Fibroblast of villous mesenchyme (primary cell): ENCODE measurements around the gene JPH4. TPM values are rescaled to one million over a fixed set of nuclear protein-coding genes. Genes with fewer than 3 reads are reported as not detected.

Source experiments
- DNase-seq: peaks from one replicate; pipeline ENCODE4 v3.0.0-alpha.2; 2010; ENCODE audit warnings: low read depth
- H3K4me3 ChIP-seq: 2 replicates; pipeline ENCODE4 v1.5.1; 2011; ENCODE audit warnings: low read depth, mild to moderate bottlenecking, low read length
- CTCF ChIP-seq: IDR thresholded peaks from 2 replicates; pipeline ENCODE4 v1.5.1; 2012; ENCODE audit warnings: low read depth, mild to moderate bottlenecking, low read length; ENCODE audit not compliant: insufficient read depth
- total RNA-seq: library from RNA; depleted of rRNA; stranded (reverse); fragments of >200 nt; gene quantifications from 2 replicates; pipeline ENCODE4 v1.2.3, GENCODE V29; 2012

The JPH4 gene
- total RNA-seq, 1 donor: not detected

DNA sequence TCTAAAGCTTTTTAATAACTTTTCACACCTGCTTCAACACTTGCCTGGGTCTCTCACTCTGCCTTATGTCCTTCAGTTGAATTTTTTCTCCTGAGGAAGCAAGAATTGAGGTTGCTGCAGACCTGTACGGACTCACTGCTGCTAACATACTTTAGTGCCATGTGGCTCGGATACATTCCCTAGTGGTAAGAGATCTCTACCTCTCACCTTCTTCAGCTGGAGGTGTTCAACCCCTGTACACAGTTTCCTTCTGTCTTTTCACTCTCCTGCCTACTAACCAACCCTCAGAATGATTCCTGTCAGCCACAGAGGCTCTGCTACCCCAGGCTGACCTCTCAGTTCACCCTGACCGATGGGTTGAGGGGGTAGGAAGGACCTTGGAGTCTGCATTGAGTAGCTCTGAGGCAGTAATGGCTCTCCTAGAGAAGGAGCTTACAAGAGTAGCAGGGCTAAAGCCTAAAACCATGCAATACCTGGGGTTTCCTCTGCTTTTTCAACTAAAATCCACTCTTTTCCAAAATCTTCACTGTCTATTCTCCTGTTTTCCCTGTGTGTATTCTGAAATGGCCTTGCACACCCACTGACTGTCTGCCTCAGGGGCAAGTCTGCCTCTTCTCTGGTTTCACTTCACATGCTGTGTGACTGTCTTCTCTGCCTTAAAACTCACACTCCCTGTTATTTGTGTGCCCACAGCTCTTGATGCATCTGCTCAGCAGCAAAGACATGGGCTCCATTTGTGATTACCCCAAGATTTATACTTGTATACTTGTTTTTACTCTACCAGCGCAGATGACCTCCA, 43.5 kb upstream of the JPH4 start:
- no peak for DNase-seq
- TF ChIP-seq CTCF: no peak
- H3K4me3 ChIP-seq: no peak overlapping the region

- TF ChIP-seq CTCF: no peak
- no peak for DNase-seq
- H3K4me3 ChIP-seq: no peak overlapping the region
Measured at GRCh38 chr14:23621204-23621931, 42.8 kb upstream of the JPH4 start.

DNA sequence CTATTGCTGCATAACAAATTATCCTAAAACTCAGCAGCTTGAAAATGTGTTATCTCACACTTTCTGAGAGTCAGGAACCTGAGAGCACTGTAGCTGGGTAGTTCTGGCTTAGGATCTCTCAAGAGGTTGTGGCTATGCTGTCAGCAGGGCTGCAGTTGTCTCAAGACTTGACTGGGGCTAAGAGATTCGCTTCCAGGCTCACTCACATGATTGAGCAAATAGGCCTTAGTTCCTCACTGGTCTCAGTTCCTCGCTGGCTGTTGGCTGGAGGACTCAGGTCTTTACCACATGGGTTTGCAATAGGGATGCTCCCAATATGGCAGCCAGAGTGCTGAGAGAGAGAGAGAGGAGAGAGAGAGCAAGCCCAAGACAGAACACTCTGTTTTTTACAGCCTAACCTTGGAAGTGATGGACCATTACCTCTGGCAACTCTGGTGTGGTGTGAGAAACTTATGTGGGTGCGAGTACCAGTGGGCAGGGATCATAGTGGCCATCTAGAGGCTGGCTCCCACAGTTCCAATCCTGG, 41.6 kb upstream of the JPH4 start:
- TF ChIP-seq CTCF: no peak
- DNase-seq: no peak
- no peak overlapping the region for H3K4me3 ChIP-seq

DNA sequence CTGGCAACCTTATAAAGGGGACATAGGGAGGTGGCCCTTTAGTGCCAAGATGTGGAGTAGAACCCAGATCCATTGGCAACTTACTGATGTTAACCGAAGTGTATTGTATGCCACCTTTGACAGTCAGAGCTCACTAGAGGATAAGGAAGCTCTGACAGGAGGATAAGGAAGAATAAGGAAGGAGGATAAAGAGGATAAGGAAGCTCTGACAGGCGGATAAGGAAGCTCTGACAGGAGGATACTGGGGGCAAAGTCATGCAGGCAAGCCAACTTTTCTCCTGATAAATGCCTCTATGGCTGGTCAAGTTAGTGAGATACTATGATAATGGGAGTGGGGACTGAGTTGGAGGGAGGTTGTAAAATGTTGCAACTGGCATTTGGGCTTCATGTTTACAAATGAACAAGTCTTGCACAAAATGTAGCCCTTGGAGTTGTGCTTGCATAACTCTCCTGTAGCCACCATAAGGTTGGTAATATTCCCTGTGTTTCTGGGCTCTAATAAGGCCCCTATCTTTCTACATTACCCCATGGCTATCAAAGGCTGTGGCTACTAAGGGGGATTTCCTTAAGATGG, 39.9 kb upstream of the JPH4 start:
- DNase-seq: no peak
- H3K4me3 ChIP-seq: no peak overlapping the region
- no peak for TF ChIP-seq CTCF

DNA sequence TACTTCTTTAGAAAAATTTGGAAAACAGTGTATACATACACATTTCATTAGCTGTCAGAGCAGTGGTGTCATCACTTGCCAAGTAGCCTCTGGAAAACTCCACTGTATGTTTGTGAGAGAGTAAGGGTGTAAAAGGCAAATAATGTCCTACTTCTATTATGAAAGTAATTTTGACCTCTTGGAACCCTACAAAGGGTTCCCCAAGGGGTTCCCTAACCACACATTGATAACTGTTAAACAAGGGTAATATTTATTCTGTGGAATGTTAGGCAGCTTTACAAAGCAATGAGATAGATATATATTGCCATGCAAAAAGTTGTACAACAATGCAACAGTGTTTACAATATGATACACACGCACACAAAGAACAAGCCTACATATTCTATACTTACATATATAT, 38.9 kb upstream of the JPH4 start:
- TF ChIP-seq CTCF: no peak
- no peak overlapping the region for H3K4me3 ChIP-seq

DNA sequence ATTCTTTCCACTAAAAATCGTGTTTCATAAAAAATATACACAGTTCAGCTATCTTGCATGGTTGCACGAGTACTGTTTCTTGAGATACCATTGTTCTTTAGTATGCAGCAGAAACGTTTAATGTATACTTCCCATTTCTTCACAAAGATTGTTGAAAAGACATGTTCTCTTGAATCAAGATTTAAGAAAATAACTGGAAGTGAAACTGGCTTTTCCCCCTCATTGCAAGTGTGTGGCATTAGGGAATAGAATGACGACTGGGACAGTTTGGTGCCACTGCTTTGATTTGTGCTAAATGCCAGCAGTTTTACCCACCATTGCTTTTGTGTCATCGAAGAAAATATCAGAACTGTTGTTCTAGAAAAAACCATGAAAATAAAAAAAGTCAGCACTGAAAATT, 37.3 kb upstream of the JPH4 start:
- no peak for TF ChIP-seq CTCF

More for the DNA sequence above, 38.9 kb upstream of the JPH4 start:
- no peak for DNase-seq

More for the DNA sequence above, 37.3 kb upstream of the JPH4 start:
- H3K4me3 ChIP-seq: no peak overlapping the region
- no peak for DNase-seq
